SJSA1 (cell line): ENCODE results near the gene ST6GALNAC1. TPM values are rescaled to one million over a fixed set of nuclear protein-coding genes. Genes with fewer than 3 reads are reported as not detected.

Source experiments
- DNase-seq, 2 experiments: peaks; one replicate each; pipeline ENCODE4 v3.0.0-alpha.2; 2015 to 2020; ENCODE audit warnings: low spot score in 2 of 2, low read depth in 1 of 2
- H3K27ac ChIP-seq: fragments of 250-450 bp; sonication (Bioruptor Pico); 2 replicates; pipeline ENCODE4 v1.5.1; 2020; ENCODE audit warnings: mild to moderate bottlenecking, moderate library complexity
- H3K27me3 ChIP-seq: fragments of 250-450 bp; sonication (Bioruptor Pico); replicated peaks from 2 replicates; pipeline ENCODE4 v1.5.1; 2020; ENCODE audit warnings: mild to moderate bottlenecking, moderate library complexity
- H3K36me3 ChIP-seq: fragments of 250-450 bp; sonication (Bioruptor Pico); 2 replicates; pipeline ENCODE4 v1.5.1; 2020; ENCODE audit warnings: mild to moderate bottlenecking
- H3K4me1 ChIP-seq: fragments of 250-450 bp; sonication (Bioruptor Pico); replicated peaks from 2 replicates; pipeline ENCODE4 v1.6.1; 2021; ENCODE audit warnings: mild to moderate bottlenecking
- H3K4me3 ChIP-seq: fragments of 250-450 bp; sonication (Bioruptor Pico); 2 replicates; pipeline ENCODE4 v1.5.1; 2020; ENCODE audit warnings: mild to moderate bottlenecking
- H3K9me3 ChIP-seq: fragments of 250-450 bp; sonication (Bioruptor Pico); replicated peaks from 2 replicates; pipeline ENCODE4 v1.5.1; 2020; ENCODE audit warnings: mild to moderate bottlenecking
- total RNA-seq: library from RNA; depleted of rRNA; stranded (reverse); fragments of >200 nt; shearing (Covaris generic); gene quantifications from 2 replicates; pipeline ENCODE4 v1.2.3, GENCODE V29; 2014; rRNA removed

Gene ST6GALNAC1
- total RNA-seq, 1 experiment from 2014 or later = not detected

DNA sequence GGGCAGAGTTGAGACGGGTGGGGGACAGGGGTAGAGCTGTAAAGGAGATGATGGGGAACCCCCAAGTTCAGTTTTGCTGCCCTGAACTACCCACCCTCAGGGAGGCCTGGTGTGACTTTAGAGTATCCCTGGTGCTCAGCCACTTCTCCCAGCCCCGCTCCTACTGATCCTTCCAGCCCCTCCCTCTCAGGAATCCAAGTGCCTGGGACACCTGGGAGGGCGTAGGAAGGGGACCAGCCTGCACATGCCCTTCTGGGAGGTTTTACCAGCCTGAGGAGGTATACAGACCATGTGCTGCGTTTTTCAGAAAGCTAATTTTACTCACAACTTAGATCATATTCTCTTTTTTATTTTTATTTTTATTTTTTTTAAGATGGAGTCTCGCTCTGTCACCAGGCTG lies 62.0 kb downstream of the ST6GALNAC1 start:
- peaks cover 14% of the 10 kb centered on the region for H3K4me1 ChIP-seq
- no peak overlapping the region for H3K4me3 ChIP-seq
- DNase-seq = no peak
- H3K27ac ChIP-seq = no peak overlapping the region
- peaks cover 17% of the 10 kb centered on the region for H3K27me3 ChIP-seq
- peaks cover 9% of the 10 kb centered on the region; the same call in 1 of the 2 replicates for H3K9me3 ChIP-seq
- no peaks in the 10 kb centered on the region for H3K36me3 ChIP-seq

DNA sequence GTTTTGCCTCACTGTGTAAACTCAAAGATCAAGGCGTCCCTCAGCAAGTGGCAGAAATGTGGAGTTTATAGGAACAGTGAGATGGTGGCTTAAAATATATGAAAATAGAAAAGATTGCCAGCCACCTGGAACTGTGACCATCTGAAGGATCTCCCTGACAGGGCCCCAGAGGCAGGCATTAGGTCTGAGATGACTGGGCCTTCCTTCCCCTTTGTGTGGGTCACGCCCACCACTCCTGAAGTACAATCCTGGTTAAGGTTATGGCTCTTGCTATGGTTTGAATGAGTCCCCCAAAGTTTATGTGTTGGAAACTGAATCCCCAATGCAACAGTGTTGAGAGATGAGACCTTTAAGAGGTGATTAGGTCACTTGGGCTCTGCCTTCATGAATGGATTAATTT lies 64.3 kb downstream of the ST6GALNAC1 start:
- H3K4me1 ChIP-seq = no peaks in the 10 kb centered on the region
- no peak overlapping the region for H3K27ac ChIP-seq

DNA sequence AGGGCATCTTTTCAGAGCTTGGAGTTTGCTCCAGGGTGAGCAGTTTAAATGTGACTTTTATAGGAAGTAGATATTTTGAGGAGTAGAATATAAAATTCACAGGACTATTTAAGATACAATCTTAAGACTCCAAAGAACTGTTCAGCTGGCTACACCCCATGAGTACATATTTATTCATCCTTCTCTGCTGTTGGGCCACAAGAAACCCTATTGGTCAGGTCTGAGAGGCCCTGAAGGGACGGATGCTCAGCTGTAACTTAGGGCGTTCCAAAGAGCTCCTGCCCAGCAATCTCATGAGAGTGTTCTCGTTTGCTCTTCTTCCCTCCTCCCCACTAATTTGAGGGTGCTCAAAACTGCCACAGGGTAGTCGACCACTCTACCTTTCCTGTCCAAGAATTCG lies 65.2 kb downstream of the ST6GALNAC1 start:
- H3K9me3 ChIP-seq = no peaks in the 10 kb centered on the region
- no peaks in the 10 kb centered on the region for H3K4me1 ChIP-seq
- no peak for DNase-seq

More for the DNA sequence above, 64.3 kb downstream of the ST6GALNAC1 start:
- no peaks in the 10 kb centered on the region for H3K9me3 ChIP-seq
- no peaks in the 10 kb centered on the region; the same call in 1 of the 2 replicates for H3K27me3 ChIP-seq
- no peak overlapping the region for H3K4me3 ChIP-seq
- no peaks in the 10 kb centered on the region for H3K36me3 ChIP-seq
- DNase-seq = no peak

DNA sequence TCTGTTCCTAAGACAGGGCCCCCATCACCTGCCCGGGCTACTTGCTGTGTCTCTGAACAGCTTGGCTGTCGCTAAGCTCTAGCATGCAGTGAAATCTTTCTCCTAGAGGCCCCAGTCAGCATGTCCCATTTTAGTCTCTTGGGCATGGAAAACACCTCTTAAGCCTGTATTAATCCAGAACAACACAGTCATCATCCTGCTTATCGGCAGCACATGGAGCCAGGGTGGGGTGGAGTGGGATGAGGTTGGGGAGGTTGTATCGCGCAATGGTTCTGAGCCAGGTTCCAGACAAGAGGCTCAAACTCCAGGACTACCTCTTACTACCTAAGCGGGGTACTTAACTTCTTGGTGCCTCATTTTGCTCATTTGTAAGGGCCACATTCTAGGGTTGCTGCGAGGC lies 65.7 kb downstream of the ST6GALNAC1 start:
- Histone ChIP-seq H3K9me3 (no peaks in the 10 kb centered on the region), H3K27ac (no peak overlapping the region), H3K4me3 (no peak overlapping the region), H3K27me3 (no peaks in the 10 kb centered on the region), H3K36me3 (no peaks in the 10 kb centered on the region), H3K4me1 (no peaks in the 10 kb centered on the region)
- DNase-seq = no peak

More for the DNA sequence above, 65.2 kb downstream of the ST6GALNAC1 start:
- H3K4me3 ChIP-seq = no peak overlapping the region
- no peak overlapping the region for H3K27ac ChIP-seq
- no peaks in the 10 kb centered on the region for H3K27me3 ChIP-seq
- H3K36me3 ChIP-seq = no peaks in the 10 kb centered on the region

DNA sequence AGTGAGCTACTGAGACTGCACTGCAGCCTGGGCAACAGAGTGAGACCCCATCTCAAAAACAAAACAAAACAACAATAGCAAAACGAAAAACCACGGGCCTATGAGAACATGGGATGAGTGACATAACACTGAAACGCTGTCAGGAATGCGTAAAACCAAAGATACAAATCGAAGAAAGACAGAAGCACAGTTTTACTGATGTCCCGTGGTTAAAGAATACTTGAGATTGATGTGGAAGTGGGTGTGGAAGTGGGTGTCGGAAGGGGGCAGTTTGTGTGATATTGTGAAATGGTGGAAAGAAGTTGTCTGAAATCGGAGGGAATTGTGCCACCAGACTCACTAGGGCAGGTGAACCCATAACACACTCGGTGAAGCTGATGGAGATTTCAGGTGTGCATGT lies 67.4 kb downstream of the ST6GALNAC1 start:
- H3K36me3 ChIP-seq = no peaks in the 10 kb centered on the region
- no peaks in the 10 kb centered on the region for H3K27me3 ChIP-seq
- H3K4me1 ChIP-seq = no peaks in the 10 kb centered on the region
- H3K9me3 ChIP-seq = no peaks in the 10 kb centered on the region
- no peak for DNase-seq
- H3K27ac ChIP-seq = no peak overlapping the region
- no peak overlapping the region for H3K4me3 ChIP-seq

DNA sequence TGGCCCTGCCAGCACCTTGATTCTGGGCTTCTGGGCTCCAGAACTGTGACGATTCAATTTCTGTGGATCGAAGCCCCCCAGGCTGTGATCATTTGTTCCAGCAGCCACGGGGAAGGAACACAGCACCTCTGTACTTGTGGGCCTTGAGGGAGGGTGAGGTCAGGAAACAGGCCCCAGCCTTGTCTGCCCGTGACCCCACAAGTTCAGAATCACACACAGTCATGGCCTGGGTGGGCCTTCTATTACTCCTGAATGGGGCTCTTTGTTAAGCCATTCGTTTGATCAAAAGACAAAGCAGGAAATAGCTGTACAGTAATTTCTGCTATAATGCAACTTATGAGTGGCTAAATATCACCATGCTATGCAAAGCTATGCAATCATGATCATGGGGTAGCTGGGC lies 68.0 kb downstream of the ST6GALNAC1 start:
- DNase-seq = no peak

More for the DNA sequence above, 68.0 kb downstream of the ST6GALNAC1 start:
- no peak overlapping the region for H3K4me3 ChIP-seq
- H3K27me3 ChIP-seq = no peaks in the 10 kb centered on the region
- no peak overlapping the region for H3K27ac ChIP-seq
- H3K36me3 ChIP-seq = no peaks in the 10 kb centered on the region
- H3K4me1 ChIP-seq = no peaks in the 10 kb centered on the region
- no peaks in the 10 kb centered on the region for H3K9me3 ChIP-seq

Other genes with a start within 250 kb of the ST6GALNAC1 start
- 18.6 and 29.7 TPM in 2 replicates for gene UBE2O, start 190.6 kb downstream of the ST6GALNAC1 start, total RNA-seq
- not detected in 2 replicates for gene AANAT, start 176.2 kb downstream of the ST6GALNAC1 start, total RNA-seq
- gene RHBDF2, start 142.3 kb downstream of the ST6GALNAC1 start, total RNA-seq = 5.8 and 9.2 TPM in 2 replicates
- gene CYGB, start 106.0 kb downstream of the ST6GALNAC1 start, total RNA-seq = 4.4 and 5.2 TPM in 2 replicates
- 0.13 TPM in 1 of 2 replicates, not detected in the other for gene PRCD, start 103.7 kb downstream of the ST6GALNAC1 start, total RNA-seq
- gene ST6GALNAC2, start 57.9 kb downstream of the ST6GALNAC1 start, total RNA-seq = 0.84 TPM in 1 of 2 replicates, not detected in the other
- gene MXRA7, start 67.2 kb upstream of the ST6GALNAC1 start, total RNA-seq = 362 and 546 TPM in 2 replicates
- 48.4 and 97.4 TPM in 2 replicates for gene JMJD6, start 82.8 kb upstream of the ST6GALNAC1 start, total RNA-seq
- 52.3 and 59.4 TPM in 2 replicates for gene METTL23, start 83.1 kb upstream of the ST6GALNAC1 start, total RNA-seq
- gene SRSF2, start 93.6 kb upstream of the ST6GALNAC1 start, total RNA-seq = 376 and 384 TPM in 2 replicates
- 21.5 and 37.3 TPM in 2 replicates for gene MFSD11, start 94.4 kb upstream of the ST6GALNAC1 start, total RNA-seq
- gene MGAT5B, start 224.6 kb upstream of the ST6GALNAC1 start, total RNA-seq = 14.4 and 15.0 TPM in 2 replicates